Tibial nerve (tissue), 3 donors: ENCODE results near the gene TPGS1.

ENCODE experiments used
- CTCF ChIP-seq, 5 experiments: fragments of 200-600 bp in 3 of 5; fragments of 450-650 bp in 2 of 5; sonication (generic) in 3 of 5; IDR thresholded peaks; one replicate each; pipeline ENCODE4 v1.5.1; 2016 to 2019; ENCODE audit warnings: antibody characterized with exemption in 5 of 5, mild to moderate bottlenecking in 3 of 5, moderate library complexity in 2 of 5
- POLR2A ChIP-seq, 2 donors: fragments of 450-650 bp; IDR thresholded peaks; one replicate each; pipeline ENCODE4 v1.6.1; 2017; ENCODE audit warnings: antibody characterized with exemption in 2 of 2, mild to moderate bottlenecking in 2 of 2, moderate library complexity in 2 of 2

GRCh38 chr19:468587-469256, 38.6 kb upstream of the TPGS1 start:
- TF ChIP-seq POLR2A (IDR thresholded peaks at IDR 0.05) (no peak), CTCF (IDR thresholded peaks at IDR 0.05) (no peak)
